Sigmoid colon (tissue), 3 donors: Measurements from ENCODE around the gene TAC4.

Source experiments
- POLR2A ChIP-seq, 2 donors: fragments of 450-650 bp; IDR thresholded peaks; one replicate each; pipeline ENCODE4 v1.6.1; 2016; ENCODE audit warnings: antibody characterized with exemption in 2 of 2, mild to moderate bottlenecking in 2 of 2, moderate library complexity in 2 of 2
- TF ChIP-seq, protein P1 (sequence below), 4 experiments: fragments of 450-650 bp in 3 of 4; fragments of 200-600 bp in 1 of 4; IDR thresholded peaks; one replicate each; pipeline ENCODE4 v1.5.1; 2016 to 2019; ENCODE audit warnings: antibody characterized with exemption in 4 of 4, mild to moderate bottlenecking in 3 of 4, moderate library complexity in 2 of 4

DNA sequence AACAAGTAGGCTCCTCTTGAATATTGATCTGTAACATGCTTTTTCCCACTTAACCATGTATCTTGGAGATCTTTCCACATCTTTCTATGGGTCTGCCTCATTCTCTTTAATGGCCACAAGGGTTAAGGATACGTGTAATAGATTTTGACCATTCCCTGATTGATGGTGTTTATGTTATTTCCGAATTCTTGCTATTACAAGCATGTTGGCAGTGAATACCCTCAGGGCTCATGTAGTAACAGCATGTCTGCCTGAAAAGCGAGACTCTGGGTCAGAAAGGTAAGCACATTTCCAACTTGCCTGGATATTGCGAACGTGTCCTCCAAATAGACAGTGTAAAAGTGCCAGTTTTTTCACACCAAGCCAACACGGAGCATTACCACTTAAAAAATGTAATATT, 5.0 kb downstream of the TAC4 start:
- TF ChIP-seq, protein P1, sequence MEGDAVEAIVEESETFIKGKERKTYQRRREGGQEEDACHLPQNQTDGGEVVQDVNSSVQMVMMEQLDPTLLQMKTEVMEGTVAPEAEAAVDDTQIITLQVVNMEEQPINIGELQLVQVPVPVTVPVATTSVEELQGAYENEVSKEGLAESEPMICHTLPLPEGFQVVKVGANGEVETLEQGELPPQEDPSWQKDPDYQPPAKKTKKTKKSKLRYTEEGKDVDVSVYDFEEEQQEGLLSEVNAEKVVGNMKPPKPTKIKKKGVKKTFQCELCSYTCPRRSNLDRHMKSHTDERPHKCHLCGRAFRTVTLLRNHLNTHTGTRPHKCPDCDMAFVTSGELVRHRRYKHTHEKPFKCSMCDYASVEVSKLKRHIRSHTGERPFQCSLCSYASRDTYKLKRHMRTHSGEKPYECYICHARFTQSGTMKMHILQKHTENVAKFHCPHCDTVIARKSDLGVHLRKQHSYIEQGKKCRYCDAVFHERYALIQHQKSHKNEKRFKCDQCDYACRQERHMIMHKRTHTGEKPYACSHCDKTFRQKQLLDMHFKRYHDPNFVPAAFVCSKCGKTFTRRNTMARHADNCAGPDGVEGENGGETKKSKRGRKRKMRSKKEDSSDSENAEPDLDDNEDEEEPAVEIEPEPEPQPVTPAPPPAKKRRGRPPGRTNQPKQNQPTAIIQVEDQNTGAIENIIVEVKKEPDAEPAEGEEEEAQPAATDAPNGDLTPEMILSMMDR (IDR thresholded peaks at IDR 0.05), result no peak
- no peak for TF ChIP-seq POLR2A (IDR thresholded peaks at IDR 0.05)
